SW480 (cell line): ENCODE measurements around the gene STAT3.
"Not testable (repeated sequence)": the region's sequence is repeated elsewhere in the genome, so short reads cannot be mapped to it uniquely, and the experiment has no call there.

ENCODE experiments used
- DNase-seq: peaks from one replicate; pipeline ENCODE4 v3.0.0-alpha.2; 2016; ENCODE audit warnings: low spot score

The STAT3 gene

DNA sequence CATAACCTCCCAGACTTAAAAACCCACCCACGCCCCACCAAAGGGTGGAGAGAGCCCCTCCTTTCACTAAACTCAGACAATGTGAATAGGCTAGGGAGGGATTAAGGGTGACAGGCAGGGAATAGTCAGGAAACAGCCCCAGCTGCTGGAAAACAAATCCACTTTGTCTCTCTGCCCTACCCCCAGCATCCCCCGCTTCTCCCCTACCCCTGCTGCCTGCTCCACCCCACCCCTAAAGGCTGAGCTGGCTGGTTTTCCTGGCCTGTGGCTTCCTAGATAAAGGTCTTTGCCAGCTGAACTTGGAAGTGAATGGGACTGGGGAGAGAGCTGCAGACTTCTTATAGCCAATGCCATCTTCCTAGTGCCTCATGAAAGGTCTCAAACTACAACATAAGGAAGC, 19.8 kb upstream of the STAT3 start:
- no peak for DNase-seq

DNA sequence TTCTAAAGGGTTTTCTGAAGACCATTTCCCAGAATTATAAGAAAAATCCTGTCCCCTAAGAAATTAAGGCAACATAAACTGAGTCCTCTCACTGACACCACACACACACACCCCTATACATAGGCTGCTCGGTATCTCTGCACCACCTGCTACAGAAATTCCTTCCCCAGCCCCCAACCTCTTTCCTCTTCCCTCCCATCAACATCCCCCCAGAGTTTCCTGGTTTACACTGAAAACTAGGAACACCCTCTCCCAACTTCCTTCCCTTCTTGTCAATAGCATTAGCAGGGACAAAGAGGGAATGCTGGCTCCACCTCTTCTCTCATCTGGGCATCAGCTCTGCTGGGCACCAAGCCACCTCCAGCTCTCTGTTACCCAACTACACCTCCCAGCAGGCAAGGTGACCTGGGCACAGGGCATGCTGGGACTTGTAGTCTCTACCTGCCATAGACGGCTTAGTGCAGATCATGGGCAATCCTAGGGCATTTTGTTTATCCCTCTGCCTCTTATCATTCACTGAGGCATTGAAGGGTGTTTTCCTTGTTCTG, 19.1 kb upstream of the STAT3 start:
- peak; percentile 75 for DNase-seq

DNA sequence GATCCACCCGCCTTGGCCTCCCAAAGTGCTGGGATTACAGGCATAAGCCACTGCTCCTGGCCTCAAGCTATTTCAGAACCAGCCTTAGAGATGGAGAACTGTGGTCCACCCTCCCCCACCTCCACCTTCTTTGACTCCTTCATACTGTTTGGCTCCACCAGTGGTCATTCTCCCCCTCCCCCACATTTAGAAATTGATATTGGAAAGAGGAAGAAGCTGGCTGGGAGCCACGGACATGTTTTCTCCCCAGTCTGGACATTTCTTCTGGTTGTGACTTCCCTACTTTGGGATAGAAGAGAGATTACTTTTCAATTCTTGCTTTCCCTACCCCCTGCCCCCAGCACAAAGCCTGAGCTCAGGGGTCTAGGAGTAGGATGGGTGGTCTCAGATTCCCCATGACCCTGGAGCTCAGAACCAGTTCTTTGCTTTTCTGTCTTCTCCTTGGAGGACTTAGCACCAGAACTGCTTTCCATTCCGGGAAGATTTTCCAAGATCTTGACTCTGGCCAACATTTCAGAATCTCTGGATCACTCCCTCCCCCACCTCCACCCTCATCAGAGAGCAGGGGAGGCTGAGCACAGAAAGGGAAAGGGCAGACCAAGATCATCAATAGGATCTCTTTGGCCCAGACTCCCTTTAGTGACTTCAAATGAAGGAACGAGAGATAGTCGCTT, 18.5 kb upstream of the STAT3 start:
- no peak for DNase-seq

DNA sequence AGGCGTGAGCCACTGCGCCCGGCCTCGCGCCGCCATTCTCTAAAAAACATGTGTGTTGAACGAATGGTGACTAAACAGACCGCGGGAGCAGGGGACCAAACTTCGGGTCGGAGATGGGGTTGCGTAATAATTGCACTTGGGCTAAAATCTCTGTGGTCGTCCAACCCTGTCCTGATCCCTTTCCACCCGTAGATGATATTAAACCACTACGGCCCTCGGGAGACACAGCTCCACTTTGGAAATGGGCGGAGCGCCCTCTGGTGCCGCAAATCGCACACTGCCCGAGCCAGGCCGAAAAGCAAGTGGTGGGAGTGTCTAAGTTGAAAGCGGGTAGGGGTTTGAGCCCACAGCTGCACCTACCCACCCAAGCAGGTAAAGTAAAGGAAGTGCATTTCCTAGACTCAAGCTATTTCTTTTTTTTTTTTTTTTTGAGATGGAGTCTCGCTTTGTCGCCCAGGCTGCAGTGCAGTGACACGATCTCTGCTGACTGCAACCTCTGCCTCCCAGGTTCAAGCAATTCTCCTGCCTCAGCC, 17.8 kb upstream of the STAT3 start:
- DNase-seq: peak; percentile 49

DNA sequence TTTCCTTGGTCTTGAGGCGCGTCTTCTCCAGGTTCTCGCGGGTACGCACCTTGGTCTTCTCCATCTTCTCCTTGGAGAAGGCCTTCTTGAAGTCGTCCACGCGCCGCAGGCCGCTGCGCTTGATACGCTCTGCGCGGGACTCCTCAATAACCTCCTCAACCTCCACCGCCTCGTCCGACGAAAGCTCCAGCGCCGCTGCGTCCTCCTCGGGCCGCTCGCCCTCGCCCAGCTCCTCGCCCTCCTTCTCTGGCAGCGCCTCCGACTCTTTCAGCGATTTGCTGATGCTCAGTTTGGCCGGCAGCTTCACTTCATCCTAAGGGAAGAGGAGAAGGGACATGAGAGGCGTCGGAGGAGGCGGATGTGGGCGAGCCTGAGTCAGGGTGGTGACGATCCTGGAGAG, 16.8 kb upstream of the STAT3 start:
- DNase-seq: no peak

DNA sequence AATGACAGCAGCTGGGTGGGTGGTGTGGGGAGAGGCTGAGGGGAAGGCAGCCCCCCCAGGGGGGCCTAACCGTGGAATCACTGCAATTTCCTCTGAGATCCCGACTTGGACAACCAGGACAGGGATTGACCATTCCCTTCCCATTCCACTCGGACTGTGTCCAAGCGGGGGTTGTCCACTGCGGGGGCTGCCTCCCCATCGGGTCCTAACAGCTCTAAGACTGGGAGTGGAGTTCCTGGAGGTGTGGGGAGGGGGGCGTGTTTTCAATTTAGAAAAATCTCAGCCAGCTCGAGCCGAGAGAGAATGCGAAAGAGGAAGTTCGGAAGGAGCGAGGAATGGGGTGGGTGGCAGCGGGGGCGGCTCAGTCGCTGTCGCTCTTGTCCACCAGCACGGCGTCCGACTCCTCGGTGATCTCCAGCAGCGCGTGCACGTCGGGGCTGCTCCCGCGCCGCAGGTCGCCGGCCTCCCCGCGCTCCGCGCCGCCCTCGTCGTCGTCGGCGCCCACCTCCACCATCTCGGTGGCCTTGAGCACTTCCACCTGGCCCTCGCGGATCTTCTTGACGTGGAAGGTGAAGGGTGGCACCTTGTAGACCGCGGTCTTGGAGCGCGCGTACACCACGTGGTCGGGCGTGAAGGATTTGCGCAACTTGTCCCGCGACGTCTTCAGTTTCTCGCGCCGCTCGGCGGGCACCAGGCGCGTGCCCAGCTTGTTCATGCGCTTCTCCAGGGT, 16.2 kb upstream of the STAT3 start:
- no peak for DNase-seq

DNA sequence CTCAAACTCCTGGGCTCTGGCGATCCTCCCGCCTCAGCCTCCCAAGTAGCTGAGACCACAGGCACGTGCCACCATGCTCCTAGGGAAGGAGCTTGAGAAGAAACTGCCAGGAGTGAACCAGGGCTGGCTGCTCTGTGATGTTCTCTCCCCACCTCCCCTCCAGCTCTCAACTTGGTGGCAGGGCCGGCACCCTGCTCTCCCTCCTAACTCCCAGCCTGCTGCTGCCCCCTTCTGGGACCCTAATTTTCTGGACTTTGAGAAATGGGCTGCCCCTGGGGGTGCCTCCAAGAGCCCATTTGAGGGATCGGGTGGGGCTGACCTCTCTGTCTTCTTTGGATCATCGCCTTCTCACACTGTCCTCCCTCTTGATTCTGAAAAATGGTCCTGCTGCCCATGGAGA, 14.9 kb upstream of the STAT3 start:
- DNase-seq: no peak

DNA sequence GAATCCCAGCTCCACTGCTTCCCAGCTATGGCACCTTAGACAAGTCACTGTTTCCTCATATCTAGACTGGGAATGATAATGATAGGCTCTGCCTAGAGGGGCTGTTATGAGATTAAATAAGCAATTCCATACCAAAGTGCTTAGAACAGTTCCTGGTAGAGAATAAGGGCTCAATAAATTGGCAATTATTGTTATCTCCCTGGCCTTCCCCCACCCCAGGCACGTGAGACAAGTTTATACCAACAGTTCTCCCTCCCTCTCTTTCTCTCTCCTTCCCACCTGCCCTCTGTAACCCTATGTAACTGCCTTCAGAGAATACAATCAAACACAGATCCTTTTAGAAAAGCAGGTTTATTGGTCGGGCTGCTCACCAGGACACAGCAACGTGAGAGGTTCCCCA, 13.9 kb upstream of the STAT3 start:
- no peak for DNase-seq

DNA sequence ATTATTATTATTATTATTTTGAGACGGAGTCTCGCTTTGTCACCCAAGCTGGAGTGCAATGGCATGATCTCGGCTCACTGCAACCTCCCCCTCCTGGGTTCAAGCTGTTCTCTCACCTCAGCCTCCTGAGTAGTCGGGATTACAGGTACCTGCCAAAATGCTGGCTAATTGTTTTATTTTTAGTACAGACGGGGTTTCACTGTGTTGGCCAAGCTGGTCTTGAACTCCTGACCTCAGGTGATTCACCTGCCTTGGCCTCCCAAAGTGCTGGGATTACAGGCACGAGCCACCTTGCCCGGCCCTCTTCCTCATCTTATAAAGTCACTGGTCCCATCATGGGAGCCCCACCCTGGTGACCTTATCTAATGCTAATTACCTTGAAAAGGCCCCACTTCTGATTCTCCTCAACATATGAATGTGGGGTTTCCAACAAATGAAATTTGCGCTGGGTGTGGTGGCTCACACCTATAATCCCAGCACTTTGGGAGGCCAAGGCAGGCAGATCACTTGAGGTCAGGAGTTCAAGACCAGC, 12.7 kb upstream of the STAT3 start:
- not testable (repeated sequence) for DNase-seq

DNA sequence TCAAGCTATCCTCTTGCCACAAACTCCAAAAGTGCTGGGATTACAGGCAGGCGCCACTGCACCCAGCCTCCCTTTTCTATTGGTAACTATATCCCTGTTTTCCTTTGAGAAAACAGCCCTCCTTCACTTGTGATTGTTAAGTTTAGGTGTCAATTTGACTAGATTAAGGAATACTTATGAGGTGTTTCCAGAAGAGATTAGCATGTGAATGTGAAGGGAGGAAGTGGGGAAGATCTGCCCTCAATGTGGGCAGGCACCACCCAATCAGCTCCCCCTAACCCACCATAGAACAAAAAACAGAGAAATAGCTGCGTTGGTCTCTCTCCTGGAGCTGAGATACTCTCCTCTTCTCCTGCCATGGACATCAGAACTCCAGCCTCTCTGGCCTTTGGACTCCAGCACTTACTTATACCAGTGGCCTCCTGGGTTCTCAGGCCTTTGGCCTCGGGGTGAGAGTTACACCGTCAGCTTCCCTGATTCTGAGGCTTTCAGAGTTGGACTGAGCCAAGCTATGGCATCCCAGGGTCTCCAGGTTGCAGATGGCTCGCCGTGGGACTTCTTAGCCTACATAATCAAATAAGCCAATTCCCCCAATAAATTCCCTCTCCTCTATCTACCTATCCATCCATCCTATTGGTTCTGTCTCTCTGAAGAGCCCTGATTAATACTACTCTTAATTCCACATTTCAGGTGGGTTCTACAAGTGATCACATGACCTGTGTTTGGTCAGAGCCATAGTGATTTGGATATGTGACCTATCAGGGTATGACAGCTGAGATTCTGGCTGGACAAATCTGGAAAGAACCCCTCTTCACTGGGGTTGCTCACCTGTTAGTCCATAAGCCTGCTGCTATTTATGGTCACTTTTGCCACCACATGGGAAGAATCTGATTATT, 12.0 kb upstream of the STAT3 start:
- DNase-seq: no peak

DNA sequence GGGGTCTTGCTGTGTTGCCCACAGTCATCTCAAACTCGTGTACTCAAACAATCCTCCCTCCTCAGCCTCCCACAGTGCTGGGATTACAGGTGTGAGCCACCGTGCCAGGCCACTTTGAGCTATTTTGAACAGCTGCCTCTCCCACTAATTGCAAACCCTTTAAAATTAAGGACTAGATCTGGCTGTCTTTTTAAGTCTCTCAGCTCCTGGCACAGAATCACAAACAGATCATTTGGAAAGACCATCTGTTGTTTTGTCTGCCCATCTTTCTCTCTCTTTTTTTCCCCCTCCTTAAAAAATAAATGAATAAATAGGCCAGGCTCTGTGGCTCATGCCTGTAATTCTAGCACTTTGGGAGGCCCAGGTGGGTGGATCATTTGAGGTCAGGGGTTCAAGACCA, 10.9 kb upstream of the STAT3 start:
- DNase-seq: no peak

DNA sequence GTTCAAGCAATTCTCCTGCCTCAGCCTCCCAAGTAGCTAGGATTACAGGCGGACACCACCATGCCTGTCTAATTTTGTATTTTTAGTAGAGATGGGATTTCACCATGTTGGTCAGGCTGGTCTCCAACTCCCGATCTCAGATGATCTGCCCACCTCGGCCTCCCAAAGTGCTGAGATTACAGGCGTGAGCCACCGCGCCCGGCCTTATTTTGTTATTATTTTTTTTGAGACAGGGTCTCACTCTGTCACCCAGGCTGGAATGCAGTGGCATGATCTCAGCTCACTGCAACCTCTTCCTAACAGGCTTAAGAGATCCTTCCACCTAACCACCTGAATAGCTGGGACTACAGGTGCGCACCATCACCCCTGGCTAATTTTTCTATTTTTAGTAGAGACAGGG, 7.4 kb upstream of the STAT3 start:
- DNase-seq: not testable (repeated sequence)

DNA sequence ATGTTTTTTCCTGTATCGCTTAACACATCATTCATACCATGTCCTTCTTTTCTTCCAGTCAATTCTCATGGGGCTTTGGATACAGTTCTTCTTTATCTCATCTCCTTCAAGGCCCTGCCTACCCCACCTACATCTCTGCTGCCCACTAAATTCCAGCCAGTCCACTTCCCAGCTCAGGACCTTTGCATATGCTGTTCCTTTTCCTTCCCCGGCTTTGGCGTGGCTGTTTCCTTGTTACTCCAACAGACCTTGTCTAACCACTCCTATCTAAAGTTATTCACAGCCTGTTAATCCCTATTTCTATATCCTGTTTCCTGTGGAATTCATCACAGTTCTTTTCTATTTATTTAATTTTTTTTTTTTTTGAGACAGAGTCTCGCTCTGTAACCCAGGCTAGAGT, 6.6 kb upstream of the STAT3 start:
- no peak for DNase-seq

DNA sequence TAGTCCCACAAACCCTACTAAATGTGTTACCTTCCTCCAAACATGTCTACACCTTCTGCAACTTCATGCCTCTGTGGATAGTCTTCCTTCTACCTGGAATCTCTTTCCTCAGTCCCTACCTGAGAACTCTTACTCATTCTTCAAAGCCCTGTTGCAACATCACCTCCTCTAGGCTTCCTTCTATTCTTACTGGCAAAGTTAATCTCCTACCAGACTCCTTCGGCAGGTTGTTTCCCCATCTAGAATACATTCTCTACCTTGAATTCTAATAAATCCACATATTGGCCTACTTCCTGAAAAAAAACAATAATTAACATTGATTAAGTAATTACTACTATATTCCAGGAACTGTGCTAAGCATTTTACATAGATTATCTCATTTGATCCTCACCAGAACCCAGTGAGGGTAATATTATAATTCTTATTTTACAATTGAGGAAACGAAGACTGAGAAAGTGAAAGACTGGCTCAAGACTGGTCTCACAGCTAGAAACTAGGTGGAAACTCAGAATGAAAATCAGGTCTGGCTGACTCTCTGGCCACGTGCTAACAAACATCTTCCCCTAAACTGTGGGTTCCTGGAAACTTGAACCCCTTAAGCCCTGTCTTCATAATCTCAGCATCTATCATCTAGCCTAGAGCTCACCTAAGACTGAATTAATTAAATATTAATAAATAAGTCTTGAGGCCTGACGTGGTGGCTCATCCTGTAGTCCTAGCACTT, 4.6 kb upstream of the STAT3 start:
- DNase-seq: no peak

DNA sequence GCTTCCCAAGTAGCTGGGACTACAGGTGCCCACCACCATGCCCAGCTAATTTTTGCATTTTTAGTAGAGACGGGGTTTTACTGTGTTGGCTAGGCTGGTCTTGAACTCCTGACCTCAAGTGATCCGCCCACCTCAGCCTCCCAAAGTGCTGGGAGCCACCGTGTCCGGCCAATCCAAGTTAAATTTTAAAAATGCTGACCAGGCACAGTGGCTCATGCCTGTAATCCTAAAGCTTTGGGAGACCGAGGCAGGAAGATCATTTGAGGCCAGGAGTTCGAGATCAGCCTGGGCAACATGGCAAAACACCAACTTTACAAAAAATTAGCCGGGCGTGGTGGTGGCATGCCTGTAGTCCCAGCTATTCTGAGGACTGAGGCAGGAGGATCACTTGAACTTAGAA, 3.2 kb upstream of the STAT3 start:
- not testable (repeated sequence) for DNase-seq

DNA sequence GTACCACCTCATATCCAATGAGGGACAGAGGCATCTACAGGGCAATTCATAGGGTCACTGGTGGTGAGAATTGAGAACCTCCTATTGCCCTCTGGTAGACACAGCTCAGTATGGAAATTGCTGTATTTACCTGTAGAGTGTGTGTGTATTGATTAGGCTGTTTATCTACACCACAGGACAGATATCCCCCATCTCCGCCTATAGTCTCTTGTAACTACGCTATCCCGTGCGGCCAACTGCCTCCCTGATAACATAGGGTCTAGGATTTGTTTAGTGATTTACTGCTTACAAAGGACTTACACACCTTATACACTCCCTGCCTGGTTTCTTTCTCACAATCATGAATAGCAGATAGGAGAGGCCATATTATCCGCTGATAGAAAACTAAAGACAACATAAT, 1.7 kb upstream of the STAT3 start:
- no peak for DNase-seq

DNA sequence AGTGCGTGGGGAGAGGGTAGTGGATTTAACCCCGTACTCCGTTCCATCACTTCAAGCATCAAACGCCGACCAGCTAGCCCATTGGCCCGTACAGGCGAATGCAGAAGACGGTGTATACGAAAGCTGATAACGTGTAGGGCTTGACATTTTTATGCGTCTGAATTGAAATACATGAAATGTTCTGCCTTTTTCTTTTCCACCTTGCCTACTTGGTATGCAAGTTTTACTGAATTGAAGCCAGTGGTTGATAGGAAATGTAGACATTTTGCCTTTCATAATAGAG, 834 bp upstream of the STAT3 start:
- no peak for DNase-seq

DNA sequence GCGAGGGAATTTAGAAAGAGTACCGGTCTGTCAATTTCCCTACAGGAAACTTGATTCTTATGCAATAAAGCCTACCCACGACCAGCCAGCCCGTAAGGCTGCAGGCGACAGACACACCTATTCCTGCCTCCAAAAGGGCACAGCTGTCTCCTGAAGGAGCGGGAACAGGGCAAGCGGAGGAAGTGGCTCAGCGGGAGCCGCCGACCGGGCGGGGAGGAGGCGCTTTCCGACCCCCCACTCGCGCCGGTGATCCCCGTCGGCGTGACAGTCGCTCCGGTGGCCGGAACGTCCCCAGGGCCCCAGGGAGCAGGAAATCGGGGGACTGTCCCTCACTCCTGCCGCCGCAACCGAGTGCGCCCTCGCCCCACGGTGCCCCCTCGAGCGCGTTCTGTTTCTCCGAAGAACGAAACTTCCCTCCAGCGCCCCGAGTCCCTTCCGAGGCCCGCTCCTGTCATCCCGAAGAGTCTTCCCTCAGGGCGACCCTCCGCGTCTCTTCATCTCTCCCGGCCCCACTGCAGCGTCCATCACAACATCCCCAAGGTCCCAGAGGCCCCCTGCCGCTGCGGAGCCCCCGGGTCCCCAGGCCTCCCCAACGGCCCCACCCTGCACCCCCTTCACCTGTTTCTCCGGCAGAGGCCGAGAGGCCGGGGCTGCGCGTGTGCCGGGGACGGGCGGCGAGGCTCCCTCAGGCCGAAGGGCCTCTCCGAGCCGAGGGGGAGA, 421 bp downstream of the STAT3 start:
- peak; percentile 78 for DNase-seq

DNA sequence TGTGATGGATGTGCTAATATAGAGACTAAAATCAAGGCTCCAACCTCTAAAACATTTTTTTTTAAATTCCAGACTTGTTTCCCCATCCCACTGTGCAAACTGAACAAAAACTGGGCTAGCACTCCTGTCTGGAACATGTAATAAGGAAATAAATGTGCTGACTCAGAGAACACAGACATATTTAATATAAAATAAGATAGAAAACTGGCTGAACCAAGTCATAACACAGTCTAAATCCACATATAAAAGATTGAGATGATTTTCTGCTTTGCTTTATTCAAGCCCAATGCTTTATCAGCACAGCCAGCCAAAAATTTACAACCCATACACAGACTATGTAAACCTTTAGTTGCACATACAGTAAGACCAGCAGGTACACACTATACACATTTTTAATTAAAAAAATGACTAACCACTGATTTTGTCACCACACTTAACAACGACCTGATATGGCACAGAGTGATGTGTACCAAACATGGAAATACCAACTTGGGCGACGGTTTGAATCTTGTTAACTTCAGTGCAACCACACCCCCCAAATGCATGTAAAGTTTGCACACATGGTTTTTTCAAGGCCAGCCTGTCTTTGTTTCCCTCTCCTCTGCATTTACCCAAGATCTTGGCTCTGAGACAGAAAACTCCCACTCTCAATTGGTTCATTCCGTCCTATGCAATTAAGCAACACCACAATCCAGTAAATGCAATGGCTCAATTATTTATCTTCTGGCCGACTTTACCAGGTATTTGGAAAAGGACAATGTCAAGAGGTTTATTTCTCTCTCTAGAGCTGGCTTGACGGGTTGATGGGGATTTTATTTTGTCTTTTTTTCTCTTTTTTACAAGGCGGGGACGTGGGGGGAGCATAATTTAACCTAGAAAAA, 1.2 kb downstream of the STAT3 start:
- DNase-seq: no peak

DNA sequence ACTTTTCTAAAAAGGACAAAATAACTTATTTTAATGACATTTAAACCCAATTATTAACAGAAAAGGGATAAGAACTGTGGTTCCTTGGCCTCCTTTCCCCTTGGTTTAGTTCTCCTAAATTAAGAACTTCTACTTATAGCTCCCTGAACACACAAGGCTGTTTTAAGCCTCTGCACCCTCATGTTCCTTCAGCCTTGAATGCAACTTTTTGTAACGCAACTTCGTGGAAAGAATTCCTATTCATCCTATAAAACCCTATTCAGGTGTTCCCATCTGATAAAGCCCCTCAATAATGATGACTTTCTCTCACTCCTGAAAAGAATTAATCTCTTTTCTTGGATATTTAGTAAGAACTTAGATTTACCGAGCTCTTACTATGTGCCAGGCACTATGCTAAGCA, 6.3 kb downstream of the STAT3 start:
- no peak for DNase-seq
